GM11168 (cell line): ENCODE data around the gene ARHGDIG.
"Not testable (repeated sequence)": the region's sequence is repeated elsewhere in the genome, so short reads cannot be mapped to it uniquely, and the experiment has no call there.

Experiments used
- in situ Hi-C: fragments of 300-500 bp; cut with MboI; formaldehyde crosslinking; loops from one replicate; pipeline ENCODE4 v1.12.0; 2022; ENCODE audit warnings: low sequenced_read_pairs; ENCODE audit not compliant: unreplicated experiment

Gene ARHGDIG

DNA sequence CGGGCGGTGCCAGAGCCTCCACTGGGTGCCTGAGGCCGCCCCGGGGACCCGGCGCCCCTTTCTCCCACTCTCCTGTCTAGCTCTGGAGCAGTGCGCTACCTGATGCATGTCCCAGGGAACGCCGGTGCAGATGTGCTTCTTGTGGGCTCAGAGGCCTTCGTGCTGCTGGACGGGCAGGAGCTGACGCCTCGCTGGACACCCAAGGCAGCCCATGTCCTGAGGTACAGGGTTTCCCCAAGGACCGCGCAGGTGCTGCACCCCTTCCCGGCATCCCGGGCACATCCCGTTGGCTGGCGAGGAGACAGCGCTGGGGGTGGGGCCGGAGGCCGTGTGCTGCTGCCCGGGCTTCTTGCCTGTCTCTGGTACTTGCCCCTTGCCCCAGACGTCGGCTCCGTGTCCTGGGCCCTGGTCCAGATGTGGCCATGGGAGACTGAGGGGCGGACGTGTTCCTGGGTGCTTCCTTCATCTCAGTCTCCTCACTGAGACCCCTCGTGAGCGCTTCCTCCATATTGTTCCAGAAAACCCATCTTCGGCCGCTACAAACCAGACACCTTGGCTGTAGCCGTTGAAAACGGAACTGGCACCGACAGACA is 17.1 kb upstream of the ARHGDIG start:
- in situ Hi-C loops: no loop called here

DNA sequence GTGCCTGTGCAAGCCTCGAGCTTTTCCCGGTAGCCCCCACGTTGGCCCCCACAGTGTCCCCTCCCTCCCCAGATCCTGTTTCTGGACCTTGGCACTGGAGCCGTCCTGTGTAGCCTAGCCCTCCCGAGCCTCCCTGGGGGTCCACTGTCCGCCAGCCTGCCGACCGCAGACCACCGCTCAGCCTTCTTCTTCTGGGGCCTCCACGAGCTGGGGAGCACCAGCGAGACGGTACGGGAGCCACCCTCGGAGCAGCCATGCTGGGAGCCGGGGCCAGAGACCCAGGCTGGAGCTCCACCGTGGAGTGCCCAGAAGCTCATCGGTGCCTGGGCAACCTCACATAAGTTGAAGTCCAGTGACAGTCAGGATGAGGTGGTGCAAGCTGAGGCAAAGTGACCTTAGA is 16.4 kb upstream of the ARHGDIG start:
- in situ Hi-C loops: no loop called here

DNA sequence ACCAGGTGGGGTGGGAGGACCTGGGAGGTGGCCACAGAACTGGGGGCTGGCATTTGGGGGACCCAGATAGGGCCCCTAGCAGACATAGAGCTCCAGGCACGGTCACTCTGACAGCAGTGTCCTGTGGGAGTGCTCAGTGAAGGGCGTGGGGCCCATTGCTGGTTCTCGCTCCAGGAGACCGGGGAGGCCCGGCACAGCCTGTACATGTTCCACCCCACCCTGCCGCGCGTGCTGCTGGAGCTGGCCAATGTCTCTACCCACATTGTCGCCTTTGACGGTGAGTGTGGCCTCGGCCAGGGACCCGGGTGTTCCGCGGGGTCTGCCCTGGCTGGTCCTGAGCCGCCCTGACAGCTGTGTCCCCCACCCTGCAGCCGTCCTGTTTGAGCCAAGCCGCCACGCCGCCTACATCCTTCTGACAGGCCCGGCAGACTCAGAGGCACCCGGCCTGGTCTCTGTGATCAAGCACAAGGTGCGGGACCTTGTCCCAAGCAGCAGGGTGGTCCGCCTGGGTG is 15.9 kb upstream of the ARHGDIG start:
- in situ Hi-C loops: no loop called here

DNA sequence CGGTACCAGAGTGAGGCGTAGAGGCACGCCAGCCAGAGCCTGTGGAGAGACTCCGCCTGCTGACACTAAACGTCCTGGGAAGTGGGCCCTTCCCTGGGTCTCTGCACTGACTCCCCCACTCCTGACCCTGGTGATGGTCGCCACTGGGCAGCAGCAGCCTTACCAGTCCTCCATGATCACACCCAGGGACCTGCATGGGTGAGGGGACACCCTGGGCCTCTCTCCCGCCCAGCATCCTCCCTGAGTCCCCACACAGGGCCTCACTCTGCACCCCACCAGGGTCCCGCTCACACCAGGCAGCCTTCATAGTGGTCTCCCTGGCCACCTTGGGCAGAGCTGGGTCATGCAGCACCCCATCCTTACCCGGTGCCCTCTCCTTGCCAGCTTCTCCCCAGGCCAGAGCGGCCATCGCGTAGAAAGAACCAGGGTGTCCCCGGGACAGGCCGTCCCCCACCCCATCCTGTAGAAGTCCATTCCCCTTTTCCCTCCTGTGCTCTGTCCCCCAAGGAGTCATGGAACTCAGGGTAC is 15.3 kb upstream of the ARHGDIG start:
- in situ Hi-C loops: no loop called here

DNA sequence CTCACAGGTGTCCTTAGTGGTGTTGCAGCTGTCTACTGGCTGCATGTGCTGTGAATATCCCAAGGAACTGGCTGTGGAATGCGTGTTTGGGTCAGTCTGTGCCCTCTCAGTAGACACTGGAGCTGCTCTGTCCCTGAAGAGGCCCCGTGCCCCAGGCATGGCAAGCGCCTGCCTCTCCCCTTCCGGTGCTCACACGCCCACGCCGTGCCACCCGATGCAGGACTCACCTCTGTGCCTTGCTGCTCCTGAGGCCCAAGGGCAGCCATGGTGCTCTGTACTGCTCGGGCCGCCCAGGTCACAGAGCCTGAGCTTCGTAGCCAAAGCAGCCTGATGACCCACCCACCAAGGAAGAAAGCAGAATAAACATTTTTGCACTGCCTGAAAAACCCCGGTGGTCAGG is 14.7 kb upstream of the ARHGDIG start:
- in situ Hi-C loops: no loop called here

DNA sequence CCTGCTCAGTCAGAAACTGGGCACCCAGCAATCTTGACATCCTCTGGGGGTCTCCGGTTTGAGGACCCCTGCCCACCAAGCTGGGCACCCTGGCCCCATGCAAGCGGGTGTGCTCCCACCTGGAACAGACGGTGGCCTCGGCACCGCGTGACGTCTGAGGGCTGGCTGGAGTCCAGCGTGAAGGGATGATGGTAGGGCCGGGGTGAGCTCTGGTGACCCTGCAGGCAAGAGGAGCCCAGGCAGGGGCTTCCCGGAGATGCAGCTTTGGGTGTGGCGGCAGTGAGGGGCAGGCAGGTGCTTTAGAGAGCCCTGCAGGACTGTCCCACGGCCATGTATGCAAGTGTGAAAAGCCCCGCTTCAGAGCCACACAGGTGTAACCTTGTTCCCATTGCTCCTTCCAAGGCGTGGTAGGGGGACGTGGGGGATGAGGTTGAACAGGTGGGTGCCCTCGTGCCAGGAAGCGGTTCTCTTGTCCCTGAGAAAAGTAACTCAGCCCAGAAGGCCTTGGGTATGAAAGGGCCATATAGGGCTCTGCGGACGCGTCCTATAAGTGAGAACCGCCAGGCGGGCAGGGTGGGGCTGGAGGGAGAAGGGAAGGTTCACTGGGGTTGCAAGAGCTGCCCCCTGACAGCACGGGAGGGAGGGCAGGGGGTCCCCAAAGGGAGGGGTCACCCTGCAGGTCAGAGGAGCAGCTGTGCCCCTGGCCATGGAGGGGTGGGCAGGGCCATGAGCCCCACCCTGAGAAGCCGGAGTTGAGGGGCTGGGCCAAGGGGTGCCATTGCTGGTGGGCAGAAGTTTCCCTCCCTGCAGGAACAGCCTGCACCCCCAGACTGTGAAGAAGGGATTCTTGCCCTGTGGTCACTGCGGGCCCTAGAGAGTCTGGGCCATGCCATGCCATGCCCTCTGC is 13.9 kb upstream of the ARHGDIG start:
- in situ Hi-C loops: no loop called here

DNA sequence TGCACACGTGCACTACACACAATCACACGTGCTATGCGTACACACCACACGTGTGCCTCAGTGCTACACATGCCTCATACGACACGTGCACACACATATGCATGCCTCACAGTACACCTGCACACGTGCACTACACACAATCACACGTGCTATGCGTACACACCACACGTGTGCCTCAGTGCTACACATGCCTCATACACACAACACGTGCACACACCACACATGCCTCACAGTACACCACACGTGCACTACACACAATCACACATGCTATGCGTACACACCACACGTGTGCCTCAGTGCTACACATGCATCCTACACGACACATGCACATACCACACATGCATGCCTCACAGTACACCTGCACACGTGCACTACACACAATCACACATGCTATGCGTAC is 12.8 kb upstream of the ARHGDIG start:
- in situ Hi-C loops: not testable (repeated sequence)

DNA sequence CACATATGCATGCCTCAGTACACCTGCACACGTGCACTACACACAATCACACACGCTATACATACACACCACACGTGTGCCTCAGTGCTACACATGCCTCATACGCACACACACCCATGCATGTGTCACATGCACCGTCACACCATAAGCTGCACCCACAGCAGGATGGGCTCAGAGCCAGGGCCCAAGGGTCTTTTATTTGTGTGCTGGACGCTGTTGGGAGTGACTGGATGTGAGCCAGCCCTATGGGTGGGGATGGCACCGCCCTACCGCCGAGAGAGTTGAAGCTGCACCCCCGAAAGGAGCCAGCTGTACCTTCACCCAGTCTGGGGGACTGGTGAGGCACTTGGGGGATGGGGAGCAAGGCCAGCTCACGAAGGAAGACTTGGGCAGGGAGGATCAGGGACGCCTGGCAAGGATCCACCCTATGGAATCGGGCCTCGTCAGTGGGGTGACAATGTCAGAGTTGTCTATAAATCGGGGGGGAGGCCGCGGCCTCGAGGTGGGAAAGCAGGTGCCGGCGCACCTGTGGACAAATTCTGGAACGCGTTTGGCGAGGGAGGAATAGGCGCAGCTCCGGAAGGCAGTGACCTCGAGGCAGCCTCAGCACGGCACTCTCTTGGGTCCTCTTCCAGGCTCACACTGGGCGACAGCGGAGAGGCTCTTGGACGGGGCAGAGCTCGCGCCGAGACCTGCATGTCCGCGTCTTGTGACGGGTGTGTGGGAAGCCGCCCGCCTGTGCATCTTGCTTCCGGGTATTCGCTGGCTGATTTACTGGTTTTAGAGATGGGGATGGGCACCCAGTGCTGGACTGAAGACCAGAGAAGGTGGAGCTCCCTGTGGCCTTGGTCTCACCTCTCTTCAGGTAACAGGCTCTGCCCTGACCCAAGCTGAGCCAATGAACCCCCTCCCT is 12.0 kb upstream of the ARHGDIG start:
- in situ Hi-C loops: no loop called here

DNA sequence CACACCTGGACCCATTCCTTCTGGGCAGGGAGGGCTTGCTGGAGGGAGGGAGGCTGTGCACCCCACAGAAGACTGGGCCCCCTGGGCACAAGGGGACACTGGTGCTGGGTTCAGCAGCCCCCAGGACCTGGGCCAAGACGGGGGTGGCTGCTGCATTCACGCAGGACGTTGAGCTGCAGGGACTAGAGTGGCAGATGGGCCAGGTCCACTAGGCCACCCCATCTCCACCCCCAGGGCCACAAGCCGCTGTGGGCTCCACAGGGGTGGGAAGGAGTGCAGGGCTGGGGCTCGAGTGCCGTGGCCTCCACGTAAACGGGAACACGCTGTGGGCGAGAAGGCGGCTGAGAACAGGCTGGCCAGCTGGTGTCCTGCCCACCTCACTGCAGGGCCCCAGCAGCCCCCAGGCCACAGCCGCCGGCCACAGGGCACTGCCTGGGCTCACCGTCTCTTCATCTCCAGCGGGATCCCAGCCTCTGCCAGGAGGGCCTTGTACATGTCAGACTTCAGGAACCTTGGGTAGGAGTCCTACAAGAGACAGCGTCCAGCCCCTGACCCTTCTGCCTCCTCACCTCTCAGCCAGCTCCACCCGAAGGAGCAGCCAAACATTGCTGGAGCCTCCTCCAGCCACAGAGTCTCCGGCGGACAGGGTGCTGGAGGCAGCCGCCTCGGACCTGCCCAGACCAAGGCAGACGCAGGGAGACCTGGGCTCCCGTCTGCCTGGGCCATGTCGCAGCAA is 11.2 kb upstream of the ARHGDIG start:
- in situ Hi-C loops: no loop called here

DNA sequence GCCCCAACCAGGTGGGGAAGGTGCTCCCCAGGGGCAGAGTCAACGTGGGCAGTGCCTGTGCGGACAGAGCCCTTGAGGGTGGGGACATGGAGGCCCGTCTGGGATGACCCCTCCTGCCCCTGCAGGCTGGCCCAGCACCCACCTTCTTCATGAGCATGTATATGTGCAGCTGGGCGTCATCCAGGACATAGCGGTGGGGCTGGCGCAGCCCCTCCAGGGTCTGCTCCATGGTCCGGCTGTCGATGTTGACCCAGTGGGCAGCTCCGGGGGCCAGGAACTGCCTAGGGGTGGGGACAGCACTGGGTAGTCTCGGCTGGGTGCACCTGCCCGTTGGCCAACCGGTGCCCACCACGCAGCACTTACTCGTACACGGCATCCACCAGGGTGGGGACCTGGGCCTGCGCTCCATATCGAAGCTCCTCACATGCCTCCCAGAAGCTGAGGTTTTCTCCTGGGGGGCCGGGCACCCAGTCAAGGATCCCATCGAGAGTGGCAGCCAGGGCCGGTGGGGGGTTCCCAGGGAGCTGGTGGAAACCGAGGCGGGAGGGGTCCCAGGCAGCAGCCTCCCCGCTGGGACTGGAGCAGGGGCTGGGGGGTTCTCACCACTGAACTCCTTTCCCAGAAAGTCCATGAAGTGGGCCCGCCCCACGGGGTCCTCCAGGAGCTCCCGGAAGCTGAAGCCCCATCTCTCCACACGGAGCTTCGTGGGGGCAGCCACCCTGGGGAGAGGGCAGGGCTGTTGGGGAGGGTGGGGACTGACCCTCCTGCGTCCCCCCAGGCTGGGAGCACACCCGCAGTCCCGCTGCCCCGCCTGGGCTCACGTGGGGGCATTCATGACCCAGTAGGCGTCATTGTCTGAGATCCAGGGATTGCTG is 9.8 kb upstream of the ARHGDIG start:
- in situ Hi-C loops: no loop called here

DNA sequence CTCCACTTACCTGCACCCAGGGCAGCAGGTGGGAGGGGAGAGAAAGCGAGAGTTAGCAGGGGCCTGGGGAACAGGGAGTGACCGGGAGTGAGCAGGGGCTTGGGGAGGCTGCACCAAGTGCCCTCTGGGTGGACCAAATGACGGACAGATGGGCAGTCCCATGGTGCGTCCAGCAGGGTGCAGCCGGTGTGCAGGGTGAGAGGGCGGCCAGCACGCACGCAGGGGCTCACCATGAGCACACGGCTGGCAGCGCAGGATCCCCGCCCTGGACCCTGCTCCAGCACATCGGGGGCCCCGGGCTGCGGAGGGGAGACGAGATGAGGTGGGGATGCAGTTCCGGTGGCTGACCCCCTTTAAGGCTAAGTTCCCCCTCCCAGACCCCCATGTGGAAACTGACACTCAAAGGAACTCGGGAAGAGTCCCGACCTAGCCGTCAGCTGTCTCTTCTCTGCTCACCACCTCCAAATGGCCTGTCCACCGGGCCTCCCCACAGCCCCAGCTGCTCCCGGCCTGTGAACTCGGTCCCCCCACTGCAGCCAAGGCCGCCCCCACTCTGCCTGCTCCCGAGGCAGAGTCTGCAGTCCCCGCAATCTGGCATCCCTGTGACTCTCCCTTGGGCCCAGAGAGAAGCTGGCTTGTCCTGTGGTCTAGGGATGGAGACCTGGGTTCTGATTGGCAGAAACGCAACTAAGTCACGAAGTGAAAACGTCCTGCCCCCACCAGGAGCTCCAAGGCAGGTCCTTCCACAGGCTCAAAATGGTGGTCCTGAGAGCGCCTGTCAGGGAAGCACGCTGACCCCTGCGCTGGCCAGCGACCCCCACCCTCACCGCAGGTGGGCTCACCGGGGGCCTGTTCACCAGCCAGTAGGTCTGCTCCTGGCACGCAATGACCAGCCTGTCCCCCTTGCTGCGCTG is 7.5 kb upstream of the ARHGDIG start:
- in situ Hi-C loops: no loop called here

DNA sequence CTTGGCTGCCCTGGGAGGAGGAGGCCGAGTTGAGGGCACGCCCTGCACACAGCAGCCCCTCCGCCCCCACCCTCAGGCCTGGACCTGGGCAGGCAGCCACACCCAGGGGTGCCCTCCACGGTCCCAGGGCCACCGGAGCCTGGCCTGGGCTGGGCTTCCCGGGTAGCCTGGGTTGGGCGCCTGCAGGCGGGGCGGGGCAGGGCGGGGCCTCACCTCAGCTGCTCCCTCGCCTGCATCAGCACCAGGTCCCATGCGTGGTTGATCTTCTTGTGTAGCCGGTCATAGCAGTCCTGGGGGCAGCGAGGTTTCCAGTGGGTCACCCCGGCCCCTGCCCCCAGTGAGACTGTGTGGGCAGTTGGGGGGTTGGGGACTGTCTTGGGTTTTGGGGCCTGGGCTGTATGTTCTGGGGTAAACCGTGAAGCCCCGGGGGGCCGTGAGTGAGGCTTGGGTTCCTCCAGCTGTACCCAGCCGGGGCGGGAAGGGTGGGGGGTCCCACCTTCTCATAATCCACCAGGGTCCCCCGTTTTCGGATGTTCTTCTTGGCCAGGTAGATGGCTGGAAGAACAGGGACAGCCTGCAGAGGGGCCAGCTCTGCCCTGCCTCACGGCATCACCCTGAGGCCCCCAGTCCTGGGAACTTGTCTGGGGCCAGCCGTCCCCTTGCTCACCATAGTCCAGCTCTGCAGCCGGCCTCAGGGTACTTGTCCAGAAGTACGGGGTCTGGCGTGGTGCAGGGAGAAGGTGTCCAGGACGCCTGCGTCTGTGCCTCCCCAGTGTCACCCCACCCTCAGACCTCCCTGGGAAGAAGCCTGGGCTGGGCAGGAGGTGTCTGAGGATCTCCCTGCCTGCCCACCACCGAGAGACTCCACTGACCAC is 6.6 kb upstream of the ARHGDIG start:
- in situ Hi-C loops: no loop called here

DNA sequence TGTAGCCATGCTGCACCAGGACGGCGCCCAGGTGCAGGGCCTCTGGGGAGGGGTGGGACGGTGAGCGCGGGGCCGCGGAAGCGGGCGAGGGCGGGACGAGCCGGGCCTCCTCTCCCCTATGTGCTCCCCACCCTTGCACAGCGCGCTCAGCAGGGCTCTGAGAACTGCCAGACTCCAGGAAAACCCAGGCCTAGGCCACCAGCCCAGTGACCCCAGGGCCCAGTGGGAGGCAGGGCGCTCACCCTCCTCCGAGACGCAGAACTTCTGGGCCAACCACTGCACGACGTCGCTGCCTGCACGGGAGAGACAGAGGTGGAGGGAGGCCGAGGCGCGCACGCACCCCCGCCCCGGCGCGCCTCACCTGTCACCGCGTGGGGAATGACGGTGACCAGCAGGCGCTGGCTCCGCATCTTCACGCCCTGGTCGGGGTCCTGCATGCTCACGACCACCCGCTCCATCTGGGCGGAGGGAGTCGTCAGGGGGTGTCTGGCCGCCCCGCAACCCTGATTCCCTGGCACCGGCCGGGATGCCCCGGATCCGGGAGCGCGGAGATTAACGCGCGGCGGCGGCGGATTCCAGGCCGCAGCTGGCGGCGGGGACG is 5.2 kb upstream of the ARHGDIG start:
- in situ Hi-C loops: no loop called here

DNA sequence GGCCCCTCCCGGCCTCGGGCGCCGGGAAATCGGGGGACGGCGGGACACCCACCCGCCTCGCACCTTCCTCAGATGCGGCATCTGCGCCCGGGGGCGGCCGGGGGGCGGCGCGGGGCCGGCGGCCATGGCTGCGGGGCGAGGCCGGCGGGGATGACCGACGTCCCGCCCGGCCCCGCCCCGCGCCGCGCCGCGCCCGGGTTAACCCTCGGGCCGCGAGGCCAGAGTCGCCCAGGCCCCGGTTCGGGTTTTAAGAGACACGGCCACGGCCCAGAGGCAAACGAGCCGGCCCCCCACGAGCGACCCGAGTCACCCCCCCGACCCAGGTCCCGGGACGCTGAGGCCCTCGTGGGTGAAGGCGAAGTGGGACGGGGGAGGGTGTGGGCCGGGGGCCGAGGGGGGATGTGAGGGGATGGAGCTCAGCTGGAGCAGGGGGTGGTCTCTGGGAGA is 4.6 kb upstream of the ARHGDIG start, which contains the start of gene RGS11:
Gene RGS11 (minus strand): TSS at position 159 of the 447 bp plus-strand sequence. CDS start 33 bp downstream, at position 126.
- in situ Hi-C loops: no loop called here

DNA sequence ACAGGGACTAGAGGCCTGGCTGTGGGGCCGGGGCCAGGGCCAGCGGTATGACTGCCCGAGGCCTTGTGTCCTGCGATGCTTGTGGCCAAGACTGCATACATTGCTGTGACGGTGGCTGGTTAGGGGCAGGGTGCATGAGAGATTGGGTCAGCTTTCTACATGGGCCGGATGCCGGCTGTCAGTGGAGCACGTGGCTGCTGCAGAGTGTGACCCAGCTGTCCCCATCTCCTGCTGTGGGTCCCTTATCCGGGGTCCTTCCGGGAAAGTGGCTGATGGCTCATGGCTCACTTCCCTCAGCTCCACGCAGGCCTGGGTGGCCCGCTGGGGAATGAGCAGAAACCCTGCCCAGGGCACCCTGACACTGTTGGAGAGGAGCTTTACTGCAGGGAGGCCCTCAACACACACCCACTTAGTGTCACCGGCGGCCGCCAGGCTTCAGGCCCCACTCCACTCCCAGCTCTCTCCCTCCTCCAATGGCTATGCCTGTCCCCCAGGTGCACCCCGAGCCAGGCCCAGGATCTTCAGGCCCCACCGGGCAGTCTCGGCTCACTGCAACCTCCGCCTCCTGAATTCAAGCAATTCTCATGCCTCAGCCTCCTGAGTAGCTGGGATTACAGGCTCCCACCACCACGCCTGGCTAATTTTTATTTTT is 3.8 kb upstream of the ARHGDIG start:
- in situ Hi-C loops: no loop called here
